ENCODE data around the gene ASH1L. TPM values are rescaled to one million over a fixed set of nuclear protein-coding genes. Genes with fewer than 3 reads are reported as not detected.
A peak's percentile ranks its signal among the peaks of the same experiment; 100 is the strongest.
"Not testable (repeated sequence)": the region's sequence is repeated elsewhere in the genome, so short reads cannot be mapped to it uniquely, and the experiment has no call there.

The ASH1L gene
- total RNA-seq, 2 experiments from 2014 or later = 57.8 to 62.3 TPM

DNA sequence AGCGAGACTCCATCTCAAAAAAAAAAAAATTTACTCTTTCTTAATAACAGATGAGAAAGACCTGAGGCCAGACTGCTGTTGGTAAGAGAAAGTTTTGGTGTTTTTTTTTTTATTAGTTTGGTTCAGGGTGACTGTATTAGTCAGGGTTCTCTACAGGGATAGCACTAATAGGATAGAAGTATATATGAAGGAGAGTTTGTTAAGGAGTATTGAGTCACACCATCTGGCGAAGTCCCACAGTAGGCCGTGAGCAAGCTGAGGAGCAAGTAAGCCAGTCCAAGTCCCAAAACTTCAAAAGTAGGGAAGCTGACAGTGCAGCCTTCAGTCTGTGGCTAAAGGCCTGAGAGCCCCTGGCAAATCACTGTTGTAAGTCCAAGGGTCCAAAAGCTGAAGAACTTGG lies 26.7 kb upstream of the ASH1L start:
- H3K27me3 Mint-ChIP-seq; H3K36me3 Mint-ChIP-seq; H3K27ac Mint-ChIP-seq; H3K4me3 Mint-ChIP-seq; ATAC-seq (ENCODE audit: low read depth); H3K9me3 Mint-ChIP-seq; DNase-seq; H3K4me1 Mint-ChIP-seq: not testable (repeated sequence)
- POLR2A ChIA-PET = interaction anchor here (0.7 kb wide), 1 partner anchor 132 kb away, joined by 3 read pairs; no protein-coding TSS in a partner anchor

DNA sequence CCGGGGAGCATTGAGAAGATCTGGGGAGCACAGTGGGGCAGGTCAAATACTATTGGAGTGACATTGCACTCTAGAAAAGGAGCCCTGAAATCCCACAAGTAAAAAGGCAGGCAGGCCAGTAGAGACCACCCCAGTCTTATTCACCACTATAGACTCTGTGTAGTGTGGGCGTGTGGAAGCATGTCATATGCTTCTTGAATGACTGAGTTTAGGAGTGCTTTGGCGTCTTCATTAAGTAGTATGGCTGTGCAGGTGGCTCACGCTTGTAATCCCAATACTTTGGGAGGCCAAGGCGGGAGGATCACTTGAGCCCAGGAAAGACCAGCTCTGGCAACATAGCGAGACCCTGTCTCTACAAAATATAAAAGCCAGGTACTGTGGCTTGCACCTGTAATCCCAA lies 21.2 kb upstream of the ASH1L start:
- ATAC-seq (ENCODE audit: low read depth); H3K27me3 Mint-ChIP-seq; DNase-seq; POLR2A ChIA-PET; H3K4me3 Mint-ChIP-seq; H3K27ac Mint-ChIP-seq; H3K4me1 Mint-ChIP-seq; H3K9me3 Mint-ChIP-seq; H3K36me3 Mint-ChIP-seq: not testable (repeated sequence)

DNA sequence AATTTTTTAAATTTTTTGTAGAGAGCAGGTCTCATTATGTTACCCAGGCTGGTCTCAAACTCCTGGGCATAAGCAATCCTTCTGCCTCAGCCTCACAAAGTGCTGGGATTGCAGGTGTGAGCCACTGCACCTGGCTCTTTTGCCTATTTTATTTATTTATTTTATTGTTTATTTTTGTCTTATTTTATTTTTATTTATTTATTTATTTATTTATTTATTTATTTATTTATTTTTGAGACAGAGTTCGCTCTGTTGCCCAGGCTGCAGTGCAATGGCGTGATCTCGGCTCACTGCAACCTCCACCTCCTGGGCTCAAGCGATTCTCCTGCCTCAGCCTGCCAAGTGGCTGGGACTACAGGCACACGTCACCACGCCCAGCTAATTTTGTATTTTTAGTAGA lies 13.0 kb upstream of the ASH1L start:
- H3K27me3 Mint-ChIP-seq; POLR2A ChIA-PET; H3K9me3 Mint-ChIP-seq; ATAC-seq (ENCODE audit: low read depth); DNase-seq; H3K27ac Mint-ChIP-seq; H3K4me1 Mint-ChIP-seq; H3K4me3 Mint-ChIP-seq: not testable (repeated sequence)
- H3K36me3 Mint-ChIP-seq = peaks cover 11% of the 10 kb centered on the region

DNA sequence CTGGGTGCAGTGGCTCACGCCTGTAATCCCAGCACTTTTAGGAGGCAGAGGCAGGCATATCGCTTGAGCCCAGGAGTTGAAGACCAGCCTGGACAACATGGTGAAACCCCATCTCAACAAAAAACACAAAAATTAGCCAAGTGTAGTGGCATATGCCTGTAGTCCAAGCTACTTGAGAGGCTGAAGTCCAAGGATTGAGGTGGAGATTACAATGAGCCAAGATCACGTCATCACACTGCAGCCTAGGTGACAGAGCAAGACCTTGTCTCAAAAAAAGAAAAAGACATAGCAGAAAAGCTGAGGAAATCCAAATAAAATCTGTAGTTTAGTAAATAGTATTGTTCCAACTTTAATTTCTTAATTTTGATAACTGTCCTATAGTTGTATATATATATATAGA lies 11.5 kb upstream of the ASH1L start:
- no peak overlapping the region for H3K4me3 Mint-ChIP-seq
- peaks cover 1% of the 10 kb centered on the region for H3K4me1 Mint-ChIP-seq
- no peaks in the 10 kb centered on the region for H3K27me3 Mint-ChIP-seq
- peaks cover 12% of the 10 kb centered on the region for H3K36me3 Mint-ChIP-seq
- ATAC-seq (ENCODE audit: low read depth) = no peak
- POLR2A ChIA-PET = interaction anchor here (0.6 to 1.3 kb wide), 4 partner anchors 11 to 324 kb away, joined by 3 to 4 read pairs (median 3); partner anchors contain the start of gene ASH1L
- H3K9me3 Mint-ChIP-seq = no peaks in the 10 kb centered on the region
- DNase-seq = no peak
- H3K27ac Mint-ChIP-seq = no peak overlapping the region

DNA sequence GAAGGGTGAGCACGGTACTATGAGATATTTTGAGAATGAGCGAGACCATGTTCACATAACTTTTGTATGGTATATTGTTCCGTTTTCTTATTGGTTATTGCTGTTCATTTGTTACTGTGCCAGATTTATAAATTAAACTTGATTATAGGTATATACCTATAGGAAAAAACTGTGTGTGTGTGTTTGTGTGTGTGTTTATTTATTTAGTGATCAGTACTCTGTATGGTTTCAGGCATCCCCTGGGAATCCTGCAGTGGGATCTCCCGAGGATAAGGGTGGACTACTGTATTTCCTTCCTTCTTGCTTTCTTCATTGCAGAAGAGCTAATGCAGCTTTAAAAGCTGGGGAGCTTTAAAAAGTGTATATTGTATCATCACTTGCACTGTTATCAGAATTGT lies 8.0 kb upstream of the ASH1L start:
- POLR2A ChIA-PET = no interaction called here

DNA sequence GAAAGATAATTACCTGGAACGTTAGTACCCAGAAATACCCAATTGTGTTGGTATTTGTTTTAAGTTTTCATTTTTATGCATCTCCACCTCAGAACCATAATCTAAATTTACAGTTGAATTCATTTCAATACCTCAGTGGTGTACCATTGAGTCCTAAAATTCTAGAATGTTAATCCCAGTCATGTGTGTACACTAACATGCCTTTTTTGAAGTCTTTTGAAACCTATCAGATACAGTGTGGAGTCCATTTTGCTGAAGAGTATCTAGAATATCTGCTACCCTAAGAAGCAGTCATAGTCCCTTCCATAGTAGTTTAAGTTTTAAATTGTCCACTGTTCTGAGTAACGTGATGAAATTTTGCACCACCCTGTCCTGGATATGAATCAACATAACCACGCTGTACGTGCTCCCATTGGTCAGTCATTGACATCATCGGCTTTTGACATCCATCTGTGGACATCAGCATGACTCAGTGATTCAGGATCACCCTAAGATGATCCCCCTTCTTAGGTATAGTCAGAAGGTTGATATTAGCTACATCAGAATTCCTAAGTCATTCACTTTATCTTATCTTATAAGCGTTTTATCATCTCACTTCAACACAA lies 7.5 kb upstream of the ASH1L start:
- POLR2A ChIA-PET = interaction anchor here (0.6 kb wide), 1 partner anchor 321 kb away, joined by 5 read pairs; no protein-coding TSS in a partner anchor
- H3K9me3 Mint-ChIP-seq = no peaks in the 10 kb centered on the region
- DNase-seq (no peak), ATAC-seq (ENCODE audit: low read depth) (no peak)
- no peaks in the 10 kb centered on the region for H3K27me3 Mint-ChIP-seq
- no peak overlapping the region for H3K4me3 Mint-ChIP-seq
- H3K4me1 Mint-ChIP-seq = peaks cover 10% of the 10 kb centered on the region
- no peak overlapping the region for H3K27ac Mint-ChIP-seq
- peaks cover 18% of the 10 kb centered on the region for H3K36me3 Mint-ChIP-seq

More for the DNA sequence above, 8.0 kb upstream of the ASH1L start:
- Mint-ChIP-seq H3K4me1 (peaks cover 5% of the 10 kb centered on the region), H3K27me3 (no peaks in the 10 kb centered on the region), H3K27ac (no peak overlapping the region), H3K4me3 (no peak overlapping the region), H3K9me3 (no peaks in the 10 kb centered on the region), H3K36me3 (peaks cover 18% of the 10 kb centered on the region)
- ATAC-seq (ENCODE audit: low read depth) (no peak), DNase-seq (no peak)

DNA sequence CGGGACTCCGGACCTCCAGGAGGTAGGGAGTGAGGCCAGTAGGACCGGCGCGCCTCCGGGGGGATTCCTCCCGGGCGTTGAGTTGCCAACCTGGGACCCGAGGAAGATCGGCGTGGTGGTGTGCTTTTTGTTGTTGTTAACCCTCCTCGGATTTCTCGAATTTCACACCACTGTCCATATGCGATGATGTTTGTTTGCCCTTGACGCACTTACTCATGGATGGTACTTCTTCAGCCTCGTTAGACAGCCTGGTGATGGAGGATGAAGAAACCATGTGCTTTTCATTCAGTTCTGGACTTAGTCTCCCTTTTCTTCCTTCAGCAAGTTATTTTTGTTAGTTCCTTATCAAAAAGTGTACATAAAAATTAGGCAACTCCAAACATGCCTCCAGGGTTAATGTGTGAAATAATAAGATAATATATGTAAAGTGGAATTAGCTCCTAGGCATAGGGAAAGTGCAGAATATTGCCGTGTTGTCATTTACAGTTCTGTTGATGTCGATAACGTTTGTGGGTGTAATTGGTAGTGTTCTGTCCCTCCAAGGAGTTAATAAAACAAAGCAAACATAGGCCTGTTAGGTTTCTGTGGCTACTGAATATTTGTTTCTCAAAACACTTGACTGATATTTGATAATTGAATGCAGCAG lies 897 bp upstream of the ASH1L start:
- H3K27me3 Mint-ChIP-seq, DNase-seq, H3K9me3 Mint-ChIP-seq, H3K36me3 Mint-ChIP-seq: not testable (repeated sequence)
- POLR2A ChIA-PET = interaction anchor here (0.8 to 2.0 kb wide), 12 partner anchors 10 to 1144 kb away, joined by 3 to 12 read pairs (median 3); partner anchors contain the start of genes RUSC1 and SCAMP3
- peak; percentile 15 for ATAC-seq (ENCODE audit: low read depth)
- Mint-ChIP-seq H3K4me1 (peaks cover 26% of the 10 kb centered on the region), H3K4me3 (peak overlapping the region; percentile 99), H3K27ac (peak overlapping the region; percentile 98)

DNA sequence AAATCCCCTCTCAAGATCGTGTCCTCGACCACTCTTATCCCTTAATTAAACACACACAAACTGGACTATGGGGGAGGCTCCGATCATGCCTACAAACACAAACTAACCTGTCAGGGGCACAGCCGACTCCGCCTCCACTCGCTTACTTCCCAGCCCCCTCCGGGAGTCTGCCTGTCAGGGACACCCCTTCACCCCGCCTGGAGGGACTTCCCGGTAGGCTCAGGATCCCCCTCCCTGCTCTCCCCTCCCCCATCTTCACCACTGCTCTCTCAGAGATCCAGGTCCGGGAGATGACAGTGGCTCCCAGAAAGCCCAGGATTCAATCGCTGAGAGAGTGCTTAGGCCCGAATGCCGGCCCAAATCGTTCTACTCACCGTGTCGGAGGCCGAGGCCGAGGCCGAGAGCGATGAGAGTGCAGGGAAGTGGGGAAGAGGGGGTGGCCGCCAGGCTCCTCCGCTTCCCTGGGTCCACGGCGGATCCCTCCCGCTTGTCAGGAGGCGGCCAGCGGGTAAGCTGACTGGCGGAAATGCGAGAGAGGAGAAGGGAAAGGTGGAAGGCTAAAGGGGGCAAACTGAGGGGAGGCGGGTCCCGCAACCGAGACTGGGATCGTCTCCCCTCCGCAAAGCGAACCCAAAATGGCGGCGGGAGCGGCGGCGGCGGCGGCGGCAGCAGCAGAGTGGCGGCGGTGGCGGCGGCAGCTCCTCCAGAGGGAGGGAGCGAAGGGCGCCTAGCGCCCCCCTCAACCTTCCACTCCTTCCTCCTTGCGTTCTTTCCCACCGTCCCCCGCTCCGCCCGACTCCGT lies 623 bp downstream of the ASH1L start:
- H3K9me3 Mint-ChIP-seq = not testable (repeated sequence)
- peak overlapping the region; percentile 99 for H3K4me3 Mint-ChIP-seq

DNA sequence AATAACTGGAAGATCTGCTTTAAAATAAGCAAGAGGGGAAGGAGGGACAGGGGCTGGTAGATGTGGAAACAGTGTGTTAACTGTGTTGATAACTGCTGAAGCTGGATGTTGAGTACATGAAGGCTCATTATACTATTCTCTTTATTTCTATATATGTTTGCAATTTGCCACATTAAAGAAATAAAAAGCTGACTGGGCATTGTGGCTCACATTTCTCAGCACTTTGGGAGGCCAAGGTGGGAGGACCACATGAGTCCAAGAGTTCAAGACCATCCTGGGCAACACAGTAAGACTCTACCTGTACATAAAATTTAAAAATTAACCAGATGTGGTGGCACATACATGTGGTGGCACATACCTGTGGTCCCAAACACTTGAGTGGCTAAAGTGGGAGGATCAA lies 6.7 kb downstream of the ASH1L start:
- no peaks in the 10 kb centered on the region for H3K27me3 Mint-ChIP-seq
- H3K9me3 Mint-ChIP-seq = no peaks in the 10 kb centered on the region
- no peak overlapping the region for H3K27ac Mint-ChIP-seq
- ATAC-seq (ENCODE audit: low read depth) (no peak), DNase-seq (no peak)
- peaks cover 19% of the 10 kb centered on the region for H3K4me1 Mint-ChIP-seq
- POLR2A ChIA-PET = no interaction called here
- peaks cover 30% of the 10 kb centered on the region for H3K36me3 Mint-ChIP-seq
- no peak overlapping the region for H3K4me3 Mint-ChIP-seq

More for the DNA sequence above, 623 bp downstream of the ASH1L start:
- H3K36me3 Mint-ChIP-seq = peaks cover 13% of the 10 kb centered on the region
- not testable (repeated sequence) for H3K27me3 Mint-ChIP-seq
- POLR2A ChIA-PET = interaction anchor here (1.3 to 2.0 kb wide), 3 partner anchors 13 to 300 kb away, joined by 3 to 4 read pairs (median 4); partner anchors contain the start of gene SCAMP3
- H3K4me1 Mint-ChIP-seq = peaks cover 28% of the 10 kb centered on the region
- ATAC-seq (ENCODE audit: low read depth) (peak; percentile 27), DNase-seq (peak; percentile 75)
- peak overlapping the region; percentile 98 for H3K27ac Mint-ChIP-seq

DNA sequence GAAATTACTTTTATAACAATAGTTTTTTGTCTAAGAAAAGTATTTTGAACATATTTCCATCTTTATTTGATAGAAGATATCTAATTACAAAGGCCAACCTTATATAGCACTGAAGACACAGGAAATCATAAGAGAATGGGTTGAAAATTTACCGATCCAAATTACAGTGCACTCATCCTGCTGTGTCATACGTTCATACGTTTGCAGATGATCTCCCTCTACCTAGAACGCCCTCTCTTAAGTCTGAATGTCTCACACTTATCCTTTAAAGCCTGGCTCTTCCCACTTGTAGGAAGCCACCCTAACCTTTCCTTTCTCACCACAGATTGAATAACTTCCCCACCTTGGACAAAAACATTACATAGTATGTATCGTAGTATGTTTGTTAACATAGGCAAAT lies 9.3 kb downstream of the ASH1L start:
- H3K27ac Mint-ChIP-seq = peak overlapping the region; percentile 51
- H3K9me3 Mint-ChIP-seq = no peaks in the 10 kb centered on the region
- peaks cover 17% of the 10 kb centered on the region for H3K4me1 Mint-ChIP-seq
- no peak for ATAC-seq (ENCODE audit: low read depth)
- POLR2A ChIA-PET = no interaction called here
- no peak for DNase-seq
- peaks cover 37% of the 10 kb centered on the region for H3K36me3 Mint-ChIP-seq
- H3K27me3 Mint-ChIP-seq = no peaks in the 10 kb centered on the region
- no peak overlapping the region for H3K4me3 Mint-ChIP-seq

DNA sequence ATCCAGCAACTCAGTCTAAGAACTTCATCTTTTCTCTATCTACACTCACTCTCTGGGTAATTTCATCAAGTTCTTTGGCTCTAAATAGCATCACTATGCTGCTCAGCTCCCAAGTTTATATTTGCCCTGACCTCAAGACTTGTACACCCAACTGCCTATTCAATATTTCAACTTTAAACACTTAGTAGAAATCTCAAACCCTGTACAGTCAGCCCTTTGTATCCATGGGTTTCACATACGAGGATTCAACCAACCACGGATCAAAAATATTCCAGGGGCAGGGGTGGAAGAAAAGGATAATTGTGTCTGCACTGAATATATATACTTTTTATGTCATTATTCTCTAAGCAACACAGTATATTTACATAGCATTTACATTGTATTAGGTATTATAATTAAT lies 13.9 kb downstream of the ASH1L start:
- DNase-seq (no peak), ATAC-seq (ENCODE audit: low read depth) (no peak)
- Mint-ChIP-seq H3K9me3 (no peaks in the 10 kb centered on the region), H3K27me3 (no peaks in the 10 kb centered on the region), H3K36me3 (peaks cover 27% of the 10 kb centered on the region), H3K4me3 (no peak overlapping the region), H3K4me1 (peaks cover 24% of the 10 kb centered on the region), H3K27ac (no peak overlapping the region)
- POLR2A ChIA-PET = no interaction called here

DNA sequence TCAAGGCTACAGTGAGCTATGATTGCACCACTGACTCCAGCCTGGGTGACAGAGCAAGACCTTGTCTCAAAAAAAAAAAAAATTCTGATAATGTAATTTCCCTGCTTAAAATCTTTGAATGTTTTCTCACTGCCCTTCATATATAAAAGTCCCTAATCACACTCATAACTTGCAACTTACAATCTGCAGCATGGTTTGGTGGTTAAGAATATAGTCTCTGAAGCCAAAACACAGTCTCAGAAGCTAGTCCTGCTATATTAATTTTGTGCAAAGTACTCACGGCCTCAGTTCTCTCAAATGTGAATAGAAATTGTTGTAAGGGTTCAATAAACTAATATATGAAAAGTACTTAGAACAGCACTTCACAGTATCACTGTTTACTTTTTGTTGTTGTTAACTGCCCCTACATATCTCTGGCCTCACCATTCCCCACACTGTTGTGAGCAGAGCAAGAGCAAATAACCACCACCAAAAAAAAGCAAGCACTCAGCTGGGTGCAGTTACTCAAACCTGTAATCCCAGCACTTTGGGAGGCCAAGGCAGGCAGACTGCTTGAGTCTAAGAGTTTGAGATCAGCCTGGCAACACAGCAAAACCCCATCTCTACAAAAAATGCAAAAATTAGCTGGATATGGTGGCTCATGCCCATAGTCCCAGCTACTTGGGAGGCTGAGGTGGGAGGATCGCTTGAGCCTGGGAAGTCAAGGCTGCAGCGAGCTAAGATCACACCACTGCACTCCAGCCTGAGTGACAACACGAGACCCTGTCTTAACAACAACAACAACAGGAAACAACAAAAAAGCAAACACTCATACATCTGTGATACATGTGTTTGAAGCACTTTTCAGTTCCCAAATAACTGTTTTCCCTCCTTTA lies 22.4 kb downstream of the ASH1L start:
- no peak for DNase-seq
- Mint-ChIP-seq H3K27me3 (no peaks in the 10 kb centered on the region), H3K27ac (peak overlapping the region; percentile 24), H3K4me1 (peaks cover 31% of the 10 kb centered on the region), H3K9me3 (no peaks in the 10 kb centered on the region), H3K4me3 (no peak overlapping the region), H3K36me3 (peaks cover 4% of the 10 kb centered on the region)
- POLR2A ChIA-PET = interaction anchor here (0.7 kb wide), 1 partner anchor 44 kb away, joined by 4 read pairs; no protein-coding TSS in a partner anchor
- ATAC-seq (ENCODE audit: low read depth) = no peak

DNA sequence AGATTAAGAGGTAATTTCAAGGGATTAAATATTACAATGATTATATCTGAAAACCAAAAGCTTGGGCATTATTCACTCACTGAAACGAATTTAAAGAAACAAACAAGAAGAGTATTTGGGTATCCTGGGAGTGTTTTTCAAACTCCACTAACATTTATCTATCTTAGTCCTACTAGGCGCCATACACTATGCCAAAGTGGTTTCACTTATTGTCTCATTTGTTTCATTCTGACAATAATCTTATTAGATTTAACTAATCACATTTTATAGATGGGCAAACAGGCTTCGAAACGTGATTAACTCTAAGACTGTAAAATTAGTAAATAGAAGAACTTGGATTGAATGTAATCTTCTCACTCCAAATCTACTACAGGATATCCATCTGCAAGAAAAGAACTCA lies 25.4 kb downstream of the ASH1L start:
- no peak for ATAC-seq (ENCODE audit: low read depth)
- Mint-ChIP-seq H3K4me3 (no peak overlapping the region), H3K27ac (peak overlapping the region; percentile 83), H3K36me3 (peaks cover 14% of the 10 kb centered on the region), H3K9me3 (peaks cover 1% of the 10 kb centered on the region), H3K4me1 (peaks cover 41% of the 10 kb centered on the region), H3K27me3 (no peaks in the 10 kb centered on the region)
- POLR2A ChIA-PET = interaction anchor here (0.7 kb wide), 1 partner anchor 661 kb away, joined by 4 read pairs; no protein-coding TSS in a partner anchor
- no peak for DNase-seq
